ENCODE data around the gene TPM3. TPM values are rescaled to one million over a fixed set of nuclear protein-coding genes. Genes with fewer than 3 reads are reported as not detected.
"Not testable (repeated sequence)": the region's sequence is repeated elsewhere in the genome, so short reads cannot be mapped to it uniquely, and the experiment has no call there.

Gene TPM3
- total RNA-seq, 3 donors from 2014 or later: 236 to 302 (median 245) TPM

DNA sequence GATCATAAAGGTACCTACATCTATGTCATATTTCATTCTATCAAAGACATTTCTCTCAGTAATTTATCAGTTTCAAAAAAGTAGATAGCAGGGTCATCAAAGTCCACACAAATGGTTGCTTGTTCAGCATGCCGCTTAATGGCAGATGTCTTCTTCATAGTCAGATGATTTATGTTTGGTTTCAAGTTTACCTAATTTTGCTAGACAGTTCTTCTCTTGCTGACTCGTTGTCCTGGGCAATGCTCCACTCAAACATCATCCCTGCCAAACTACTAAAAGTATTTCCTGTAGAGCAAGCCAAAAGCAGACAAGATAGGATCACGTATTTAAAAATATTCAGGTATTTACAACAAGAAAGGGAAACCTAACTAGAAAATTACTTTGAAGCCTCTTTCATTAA is 50.7 kb downstream of the TPM3 start:
- TF ChIP-seq, protein P1, sequence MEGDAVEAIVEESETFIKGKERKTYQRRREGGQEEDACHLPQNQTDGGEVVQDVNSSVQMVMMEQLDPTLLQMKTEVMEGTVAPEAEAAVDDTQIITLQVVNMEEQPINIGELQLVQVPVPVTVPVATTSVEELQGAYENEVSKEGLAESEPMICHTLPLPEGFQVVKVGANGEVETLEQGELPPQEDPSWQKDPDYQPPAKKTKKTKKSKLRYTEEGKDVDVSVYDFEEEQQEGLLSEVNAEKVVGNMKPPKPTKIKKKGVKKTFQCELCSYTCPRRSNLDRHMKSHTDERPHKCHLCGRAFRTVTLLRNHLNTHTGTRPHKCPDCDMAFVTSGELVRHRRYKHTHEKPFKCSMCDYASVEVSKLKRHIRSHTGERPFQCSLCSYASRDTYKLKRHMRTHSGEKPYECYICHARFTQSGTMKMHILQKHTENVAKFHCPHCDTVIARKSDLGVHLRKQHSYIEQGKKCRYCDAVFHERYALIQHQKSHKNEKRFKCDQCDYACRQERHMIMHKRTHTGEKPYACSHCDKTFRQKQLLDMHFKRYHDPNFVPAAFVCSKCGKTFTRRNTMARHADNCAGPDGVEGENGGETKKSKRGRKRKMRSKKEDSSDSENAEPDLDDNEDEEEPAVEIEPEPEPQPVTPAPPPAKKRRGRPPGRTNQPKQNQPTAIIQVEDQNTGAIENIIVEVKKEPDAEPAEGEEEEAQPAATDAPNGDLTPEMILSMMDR (IDR thresholded peaks at IDR 0.05): no peak
- TF ChIP-seq POLR2AphosphoS5 (IDR thresholded peaks at IDR 0.05) (no peak), POLR2A (IDR thresholded peaks at IDR 0.05) (no peak)
- Histone ChIP-seq H3K9me3 (no peaks in the 10 kb centered on the region), H3K4me3 (no peak overlapping the region), H3K27me3 (no peaks in the 10 kb centered on the region), H3K4me1 (no peaks in the 10 kb centered on the region), H3K27ac (peak overlapping the region in 1 of 2 donors; percentile 27), H3K36me3 (no peaks in the 10 kb centered on the region)
- intact Hi-C loops (cut with DNase I; ENCODE audit: low total_unique reads): no loop called here
- DNase-seq (ENCODE audit: low spot score in 2 of 2): peak in 1 of 2 donors; percentile 25

DNA sequence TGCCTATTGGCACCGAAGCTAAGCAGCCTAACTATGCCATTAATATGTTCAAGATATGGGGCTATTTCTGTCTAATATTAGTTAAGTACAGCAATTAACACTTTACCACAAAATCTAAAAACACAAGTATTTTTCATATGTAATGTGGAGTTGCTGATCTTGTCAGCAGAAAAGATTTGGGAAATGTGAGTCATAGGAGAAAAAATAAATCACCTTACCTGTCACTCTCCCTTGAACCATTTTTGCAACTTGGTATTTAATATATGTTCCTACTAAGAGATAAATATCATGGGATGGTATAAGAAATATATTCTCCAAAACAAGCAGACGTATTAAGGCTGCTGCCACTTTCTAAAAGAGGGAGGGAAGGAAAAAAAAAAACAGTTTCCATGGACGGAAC is 54.0 kb downstream of the TPM3 start:
- no peaks in the 10 kb centered on the region for H3K36me3 ChIP-seq
- DNase-seq (ENCODE audit: low spot score in 2 of 2): no peak
- no peaks in the 10 kb centered on the region for H3K9me3 ChIP-seq
- no peaks in the 10 kb centered on the region for H3K4me1 ChIP-seq
- no peak overlapping the region for H3K4me3 ChIP-seq
- intact Hi-C loops (cut with DNase I; ENCODE audit: low total_unique reads): no loop called here
- H3K27me3 ChIP-seq: no peaks in the 10 kb centered on the region
- TF ChIP-seq, protein P1 (IDR thresholded peaks at IDR 0.05): no peak
- TF ChIP-seq POLR2A (IDR thresholded peaks at IDR 0.05) (no peak), POLR2AphosphoS5 (IDR thresholded peaks at IDR 0.05) (no peak)
- no peak overlapping the region for H3K27ac ChIP-seq

DNA sequence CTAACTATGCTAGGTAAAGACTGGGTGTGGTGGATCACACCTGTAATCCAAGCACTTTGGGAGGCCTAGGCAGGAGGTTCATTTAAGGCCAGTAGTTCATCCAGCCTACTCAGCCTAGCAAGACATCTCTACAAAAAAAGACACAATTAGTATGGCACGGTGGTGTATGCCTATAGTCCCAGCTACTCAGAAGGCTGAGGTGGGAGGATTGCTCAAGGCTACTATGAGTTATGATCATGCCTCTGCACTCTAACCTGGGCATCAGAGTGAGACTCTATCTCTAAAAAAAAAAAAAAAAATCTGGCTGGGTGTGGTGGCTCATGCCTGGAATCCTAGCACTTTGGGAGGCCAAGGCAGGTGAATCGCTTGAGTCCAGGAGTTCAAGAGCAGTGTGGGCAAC is 58.6 kb downstream of the TPM3 start:
- TF ChIP-seq POLR2A (IDR thresholded peaks at IDR 0.05): no peak
- no peak for TF ChIP-seq POLR2AphosphoS5 (IDR thresholded peaks at IDR 0.05)
- TF ChIP-seq, protein P1 (IDR thresholded peaks at IDR 0.05): no peak
- Histone ChIP-seq H3K9me3 (no peaks in the 10 kb centered on the region), H3K4me1 (no peaks in the 10 kb centered on the region), H3K27me3 (no peaks in the 10 kb centered on the region), H3K36me3 (no peaks in the 10 kb centered on the region), H3K27ac (no peak overlapping the region), H3K4me3 (no peak overlapping the region)
- DNase-seq (ENCODE audit: low spot score in 2 of 2): no peak
- intact Hi-C loops (cut with DNase I; ENCODE audit: low total_unique reads): no loop called here

- Histone ChIP-seq H3K4me3 (no peak overlapping the region), H3K9me3 (no peaks in the 10 kb centered on the region), H3K4me1 (no peaks in the 10 kb centered on the region), H3K27ac (no peak overlapping the region), H3K36me3 (no peaks in the 10 kb centered on the region), H3K27me3 (no peaks in the 10 kb centered on the region)
- DNase-seq (ENCODE audit: low spot score in 2 of 2): no peak
- TF ChIP-seq POLR2AphosphoS5 (IDR thresholded peaks at IDR 0.05) (no peak), POLR2A (IDR thresholded peaks at IDR 0.05) (no peak)
- TF ChIP-seq, protein P1 (IDR thresholded peaks at IDR 0.05): no peak
- intact Hi-C loops (cut with DNase I; ENCODE audit: low total_unique reads): no loop called here
Measured at GRCh38 chr1:154129391-154129970, 62.4 kb downstream of the TPM3 start.

- H3K9me3 ChIP-seq; H3K36me3 ChIP-seq; H3K4me1 ChIP-seq; H3K27ac ChIP-seq; H3K27me3 ChIP-seq; DNase-seq (ENCODE audit: low spot score in 2 of 2); intact Hi-C loops (cut with DNase I; ENCODE audit: low total_unique reads); H3K4me3 ChIP-seq: not testable (repeated sequence)
Measured at GRCh38 chr1:154123205-154123604, 68.7 kb downstream of the TPM3 start.

GRCh38 chr1:154117642-154118041 is 74.3 kb downstream of the TPM3 start:
- no peaks in the 10 kb centered on the region for H3K9me3 ChIP-seq
- no peak for DNase-seq (ENCODE audit: low spot score in 2 of 2)
- no peaks in the 10 kb centered on the region for H3K36me3 ChIP-seq
- H3K4me3 ChIP-seq: no peak overlapping the region
- H3K4me1 ChIP-seq: no peaks in the 10 kb centered on the region
- H3K27me3 ChIP-seq: no peaks in the 10 kb centered on the region
- no peak for TF ChIP-seq POLR2AphosphoS5 (IDR thresholded peaks at IDR 0.05)
- TF ChIP-seq, protein P1 (IDR thresholded peaks at IDR 0.05): no peak
- no peak for TF ChIP-seq POLR2A (IDR thresholded peaks at IDR 0.05)
- intact Hi-C loops (cut with DNase I; ENCODE audit: low total_unique reads): no loop called here
- H3K27ac ChIP-seq: no peak overlapping the region

Measured in breast epithelium (tissue), 4 donors.